Thyroid gland (tissue), 4 donors: ENCODE data around the gene LRBA.

Source experiments
- POLR2A ChIP-seq, 2 donors: fragments of 450-650 bp; IDR thresholded peaks; one replicate each; pipeline ENCODE4 v1.6.1; 2017; ENCODE audit warnings: antibody characterized with exemption in 2 of 2, mild to moderate bottlenecking in 2 of 2, moderate library complexity in 1 of 2
- TF ChIP-seq, protein P1 (sequence below), 6 experiments: fragments of 200-600 bp in 3 of 6; fragments of 450-650 bp in 3 of 6; sonication (generic) in 3 of 6; IDR thresholded peaks; one replicate each; pipeline ENCODE4 v1.5.1; 2016 to 2019; ENCODE audit warnings: antibody characterized with exemption in 6 of 6, mild to moderate bottlenecking in 2 of 6, inconsistent platforms in 1 of 6, moderate library complexity in 1 of 6

DNA sequence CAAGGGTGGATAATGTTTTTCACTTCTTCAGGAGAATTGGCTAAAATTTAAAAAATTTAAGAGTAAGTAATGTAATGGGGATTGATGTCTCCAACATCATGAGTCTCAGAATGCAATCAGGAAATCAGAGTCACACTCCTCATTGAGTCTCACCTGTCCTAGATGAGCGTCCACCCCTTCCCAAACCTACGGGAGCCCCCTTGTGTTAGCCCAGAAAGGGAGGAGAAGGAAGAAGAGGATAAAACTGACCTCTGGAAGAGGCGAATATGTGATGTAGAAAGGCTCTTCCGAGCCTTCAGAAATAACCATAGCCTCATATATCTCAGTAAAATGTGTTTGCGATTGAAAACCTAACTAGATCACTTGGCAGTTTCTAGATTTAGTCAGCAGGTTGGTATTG lies 779.8 kb downstream of the LRBA start:
- no peak for TF ChIP-seq POLR2A (IDR thresholded peaks at IDR 0.05)
- TF ChIP-seq, protein P1, sequence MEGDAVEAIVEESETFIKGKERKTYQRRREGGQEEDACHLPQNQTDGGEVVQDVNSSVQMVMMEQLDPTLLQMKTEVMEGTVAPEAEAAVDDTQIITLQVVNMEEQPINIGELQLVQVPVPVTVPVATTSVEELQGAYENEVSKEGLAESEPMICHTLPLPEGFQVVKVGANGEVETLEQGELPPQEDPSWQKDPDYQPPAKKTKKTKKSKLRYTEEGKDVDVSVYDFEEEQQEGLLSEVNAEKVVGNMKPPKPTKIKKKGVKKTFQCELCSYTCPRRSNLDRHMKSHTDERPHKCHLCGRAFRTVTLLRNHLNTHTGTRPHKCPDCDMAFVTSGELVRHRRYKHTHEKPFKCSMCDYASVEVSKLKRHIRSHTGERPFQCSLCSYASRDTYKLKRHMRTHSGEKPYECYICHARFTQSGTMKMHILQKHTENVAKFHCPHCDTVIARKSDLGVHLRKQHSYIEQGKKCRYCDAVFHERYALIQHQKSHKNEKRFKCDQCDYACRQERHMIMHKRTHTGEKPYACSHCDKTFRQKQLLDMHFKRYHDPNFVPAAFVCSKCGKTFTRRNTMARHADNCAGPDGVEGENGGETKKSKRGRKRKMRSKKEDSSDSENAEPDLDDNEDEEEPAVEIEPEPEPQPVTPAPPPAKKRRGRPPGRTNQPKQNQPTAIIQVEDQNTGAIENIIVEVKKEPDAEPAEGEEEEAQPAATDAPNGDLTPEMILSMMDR (IDR thresholded peaks at IDR 0.05) = no peak
